Measurements from ENCODE around the gene MS4A15.

- no peak for TF ChIP-seq EZH2 (IDR thresholded peaks at IDR 0.05; ENCODE audit: borderline replicate concordance, low read length)
- peak; percentile 60 for TF ChIP-seq CTCF (IDR thresholded peaks at IDR 0.05; ENCODE audit: low read length)
Observed at GRCh38 chr11:60756307-60757032, at the start of gene MS4A15.

All from OCI-LY1 (cell line).